Measurements from ENCODE around the gene MAD1L1.

DNA sequence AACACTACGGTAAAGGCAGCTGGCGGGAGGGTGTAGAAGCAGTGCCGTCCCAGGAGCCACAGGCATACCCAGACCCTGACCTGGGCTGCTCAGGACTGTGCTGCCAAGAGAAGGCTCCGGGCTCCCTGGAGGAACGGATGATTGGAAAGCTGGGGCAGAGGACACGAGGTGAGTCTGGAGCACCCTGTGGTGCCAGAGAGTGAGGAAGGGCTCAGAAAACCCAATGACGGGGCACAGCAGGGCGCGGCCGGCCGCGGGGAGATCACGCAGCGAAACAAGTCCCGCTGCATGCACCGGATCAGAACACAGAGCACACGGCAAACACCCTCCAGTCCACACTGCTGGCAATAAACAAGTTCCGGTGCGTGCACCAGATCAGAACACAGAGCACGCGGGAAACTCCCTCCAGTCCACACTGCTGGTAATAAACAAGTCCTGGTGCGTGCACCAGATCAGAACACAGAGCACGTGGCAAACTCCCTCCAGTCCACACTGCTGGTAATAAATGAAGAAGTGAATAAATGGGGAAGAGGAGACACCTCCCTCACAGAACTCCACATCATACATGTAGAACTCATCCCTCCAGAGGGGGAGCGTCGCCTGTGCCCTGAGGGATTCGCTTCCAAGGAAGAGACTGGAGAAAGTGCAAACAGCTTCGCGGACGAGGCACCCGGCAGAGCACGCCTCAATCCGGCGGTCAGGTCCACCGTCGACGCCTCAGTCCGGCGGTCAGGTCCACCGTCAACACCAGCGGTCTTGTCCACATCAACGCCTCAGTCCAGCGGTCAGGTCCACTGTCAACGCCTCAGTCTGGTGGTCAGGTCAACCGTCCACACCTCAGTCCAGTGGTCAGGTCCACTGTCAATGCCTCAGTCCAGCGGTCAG is 265.0 kb downstream of the MAD1L1 start:
- TF ChIP-seq, protein P1, sequence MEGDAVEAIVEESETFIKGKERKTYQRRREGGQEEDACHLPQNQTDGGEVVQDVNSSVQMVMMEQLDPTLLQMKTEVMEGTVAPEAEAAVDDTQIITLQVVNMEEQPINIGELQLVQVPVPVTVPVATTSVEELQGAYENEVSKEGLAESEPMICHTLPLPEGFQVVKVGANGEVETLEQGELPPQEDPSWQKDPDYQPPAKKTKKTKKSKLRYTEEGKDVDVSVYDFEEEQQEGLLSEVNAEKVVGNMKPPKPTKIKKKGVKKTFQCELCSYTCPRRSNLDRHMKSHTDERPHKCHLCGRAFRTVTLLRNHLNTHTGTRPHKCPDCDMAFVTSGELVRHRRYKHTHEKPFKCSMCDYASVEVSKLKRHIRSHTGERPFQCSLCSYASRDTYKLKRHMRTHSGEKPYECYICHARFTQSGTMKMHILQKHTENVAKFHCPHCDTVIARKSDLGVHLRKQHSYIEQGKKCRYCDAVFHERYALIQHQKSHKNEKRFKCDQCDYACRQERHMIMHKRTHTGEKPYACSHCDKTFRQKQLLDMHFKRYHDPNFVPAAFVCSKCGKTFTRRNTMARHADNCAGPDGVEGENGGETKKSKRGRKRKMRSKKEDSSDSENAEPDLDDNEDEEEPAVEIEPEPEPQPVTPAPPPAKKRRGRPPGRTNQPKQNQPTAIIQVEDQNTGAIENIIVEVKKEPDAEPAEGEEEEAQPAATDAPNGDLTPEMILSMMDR (IDR thresholded peaks at IDR 0.05), result no peak
- TF ChIP-seq POLR2A (IDR thresholded peaks at IDR 0.05), result no peak
